ENCODE results near the gene OTOP3.
A peak's percentile ranks its signal among the peaks of the same experiment; 100 is the strongest.
"Not testable (repeated sequence)": the region's sequence is repeated elsewhere in the genome, so short reads cannot be mapped to it uniquely, and the experiment has no call there.

The OTOP3 gene

GRCh38 chr17:74963656-74964055 is 28.0 kb downstream of the OTOP3 start:
- no peak for DNase-seq

- DNase-seq, result no peak
Observed at GRCh38 chr17:74964246-74964761, 28.6 kb downstream of the OTOP3 start.

GRCh38 chr17:74964988-74965622 is 29.4 kb downstream of the OTOP3 start:
- no peak for DNase-seq

GRCh38 chr17:74968361-74968780 is 32.7 kb downstream of the OTOP3 start:
- DNase-seq, result no peak

- DNase-seq, result not testable (repeated sequence)
Observed at GRCh38 chr17:74969501-74969900, 33.8 kb downstream of the OTOP3 start.

GRCh38 chr17:74970395-74970794 is 34.7 kb downstream of the OTOP3 start:
- DNase-seq, result no peak

- DNase-seq, result no peak
Observed at GRCh38 chr17:74971069-74971841, 35.6 kb downstream of the OTOP3 start.

GRCh38 chr17:74971842-74972106 is 36.1 kb downstream of the OTOP3 start:
- no peak for DNase-seq

- DNase-seq, result peak; percentile 50
Observed at GRCh38 chr17:74972107-74972972, 36.6 kb downstream of the OTOP3 start, which contains the start of gene HID1. Gene HID1, minus strand, starts transcription at chr17:74972759. Its CDS starts 103 bp downstream, at chr17:74972656.

- no peak for DNase-seq
Observed at GRCh38 chr17:74972973-74973328, 37.3 kb downstream of the OTOP3 start.

- no peak for DNase-seq
Observed at GRCh38 chr17:74975943-74976342, 40.2 kb downstream of the OTOP3 start.

- DNase-seq, result no peak
Observed at GRCh38 chr17:74977802-74978201, 42.1 kb downstream of the OTOP3 start.

GRCh38 chr17:74978240-74978639 is 42.5 kb downstream of the OTOP3 start:
- no peak for DNase-seq

- no peak for DNase-seq
Observed at GRCh38 chr17:74979408-74980146, 43.9 kb downstream of the OTOP3 start.

GRCh38 chr17:74981318-74981978 is 45.8 kb downstream of the OTOP3 start:
- DNase-seq, result no peak

GRCh38 chr17:74981979-74982662 is 46.4 kb downstream of the OTOP3 start:
- peak; percentile 52 for DNase-seq

GRCh38 chr17:74982663-74983313 is 47.1 kb downstream of the OTOP3 start:
- not testable (repeated sequence) for DNase-seq

GRCh38 chr17:74986206-74986576 is 50.5 kb downstream of the OTOP3 start:
- DNase-seq, result no peak

- peak; percentile 81 for DNase-seq
Observed at GRCh38 chr17:74987418-74987908, 51.8 kb downstream of the OTOP3 start, which contains the start of gene CDR2L. Gene CDR2L, plus strand, starts transcription at chr17:74987632. Its CDS starts 412 bp downstream, at chr17:74988044.

- no peak for DNase-seq
Observed at GRCh38 chr17:74987909-74988711, 52.4 kb downstream of the OTOP3 start.

Data from NCI-H2029 (cell line).